Activated CD4-positive, alpha-beta T cell treated with anti-CD3 and anti-CD28 coated beads, Interleukin-2, amount 10 ng/mL, durations not matched to agents 7 days and 5 days (primary cell): ENCODE data around the gene CSTPP1. TPM values are rescaled to one million over a fixed set of nuclear protein-coding genes. Genes with fewer than 3 reads are reported as not detected.
"Not testable (repeated sequence)": the region's sequence is repeated elsewhere in the genome, so short reads cannot be mapped to it uniquely, and the experiment has no call there.

Experiments used
- CTCF ChIA-PET: fragments of 350-600 bp; sonication (Branson Sonifier 250); formaldehyde crosslinking; loops from one replicate; lab custom pipeline; 2021; ENCODE audit warnings: antibody characterized with exemption; lab: Charles Lee
- POLR2A ChIA-PET: fragments of 350-600 bp; sonication (Branson Sonifier 250); formaldehyde crosslinking; loops from one replicate; lab custom pipeline; 2021; ENCODE audit warnings: antibody characterized with exemption; lab: Charles Lee
- DNase-seq: peaks from one replicate; pipeline ENCODE4 v3.0.0-alpha.2; 2020
- H3K27ac Mint-ChIP-seq: one replicate; pipeline ENCODE4 v1.8.0; 2021; ENCODE audit warnings: mild to moderate bottlenecking, moderate library complexity, mixed read lengths
- H3K27me3 Mint-ChIP-seq: one replicate; pipeline ENCODE4 v1.8.0; 2021; ENCODE audit warnings: mixed read lengths
- H3K36me3 Mint-ChIP-seq: one replicate; pipeline ENCODE4 v1.8.0; 2021; ENCODE audit warnings: low read depth, mixed read lengths
- H3K4me1 Mint-ChIP-seq: one replicate; pipeline ENCODE4 v1.8.0; 2021; ENCODE audit warnings: mixed read lengths
- H3K4me3 Mint-ChIP-seq: one replicate; pipeline ENCODE4 v1.8.0; 2021; ENCODE audit warnings: mild to moderate bottlenecking, moderate library complexity, mixed read lengths
- H3K9me3 Mint-ChIP-seq: one replicate; pipeline ENCODE4 v1.8.0; 2021; ENCODE audit warnings: mixed read lengths
- total RNA-seq, 2 experiments: library from RNA; stranded (reverse); gene quantifications; one replicate each; pipeline ENCODE4 v1.2.3, GENCODE V29; 2021

Gene CSTPP1
- total RNA-seq, 2 experiments from 2014 or later: 18.2 to 18.9 TPM

- Mint-ChIP-seq H3K4me1 (no peaks in the 10 kb centered on the region), H3K9me3 (no peaks in the 10 kb centered on the region), H3K36me3 (no peaks in the 10 kb centered on the region), H3K27me3 (no peaks in the 10 kb centered on the region), H3K27ac (no peak overlapping the region), H3K4me3 (no peak overlapping the region)
- DNase-seq: no peak
- ChIA-PET CTCF (interaction anchor here (1.3 kb wide), 1 partner anchor 9 kb away, joined by 3 read pairs; no protein-coding TSS in a partner anchor), POLR2A (no interaction called here)
These were observed 8.0 kb downstream of the CSTPP1 start for GRCh38 chr11:46944356-46945075.

GRCh38 chr11:46947399-46948077 is 11.0 kb downstream of the CSTPP1 start:
- ChIA-PET POLR2A (no interaction called here), CTCF (no interaction called here)
- Mint-ChIP-seq H3K4me3 (no peak overlapping the region), H3K36me3 (no peaks in the 10 kb centered on the region), H3K9me3 (no peaks in the 10 kb centered on the region), H3K4me1 (peaks cover 8% of the 10 kb centered on the region), H3K27me3 (no peaks in the 10 kb centered on the region), H3K27ac (no peak overlapping the region)
- DNase-seq: no peak

- ChIA-PET CTCF (no interaction called here), POLR2A (no interaction called here)
- H3K4me1 Mint-ChIP-seq: peaks cover 16% of the 10 kb centered on the region
These were observed 12.0 kb downstream of the CSTPP1 start for GRCh38 chr11:46948378-46949131.

GRCh38 chr11:46949297-46949696 is 12.7 kb downstream of the CSTPP1 start:
- peaks cover 3% of the 10 kb centered on the region for H3K36me3 Mint-ChIP-seq
- DNase-seq: no peak
- POLR2A ChIA-PET: no interaction called here
- H3K27ac Mint-ChIP-seq: no peak overlapping the region
- no peak overlapping the region for H3K4me3 Mint-ChIP-seq
- CTCF ChIA-PET: no interaction called here
- H3K4me1 Mint-ChIP-seq: peaks cover 16% of the 10 kb centered on the region
- no peaks in the 10 kb centered on the region for H3K9me3 Mint-ChIP-seq
- H3K27me3 Mint-ChIP-seq: no peaks in the 10 kb centered on the region

More at GRCh38 chr11:46948378-46949131, 12.0 kb downstream of the CSTPP1 start:
- H3K4me3 Mint-ChIP-seq: no peak overlapping the region
- H3K27me3 Mint-ChIP-seq: no peaks in the 10 kb centered on the region
- DNase-seq: no peak
- H3K36me3 Mint-ChIP-seq: peaks cover 3% of the 10 kb centered on the region
- no peaks in the 10 kb centered on the region for H3K9me3 Mint-ChIP-seq
- no peak overlapping the region for H3K27ac Mint-ChIP-seq

GRCh38 chr11:46951864-46952263 is 15.3 kb downstream of the CSTPP1 start:
- H3K4me1 Mint-ChIP-seq: peaks cover 16% of the 10 kb centered on the region
- ChIA-PET CTCF (interaction anchor here (0.8 to 1.8 kb wide), 3 partner anchors 12 to 48 kb away, joined by 3 to 5 read pairs (median 4); partner anchors contain the start of gene CSTPP1), POLR2A (interaction anchor here (0.6 kb wide), 1 partner anchor 15 kb away, joined by 5 read pairs; the partner anchor contains the start of gene CSTPP1)
- H3K27me3 Mint-ChIP-seq: no peaks in the 10 kb centered on the region
- H3K4me3 Mint-ChIP-seq: no peak overlapping the region
- no peak overlapping the region for H3K27ac Mint-ChIP-seq
- DNase-seq: no peak
- peaks cover 3% of the 10 kb centered on the region for H3K36me3 Mint-ChIP-seq
- H3K9me3 Mint-ChIP-seq: no peaks in the 10 kb centered on the region

GRCh38 chr11:46952553-46952952 is 16.0 kb downstream of the CSTPP1 start:
- H3K36me3 Mint-ChIP-seq: peaks cover 3% of the 10 kb centered on the region
- ChIA-PET POLR2A (interaction anchor here (0.5 kb wide), 1 partner anchor 201 kb away, joined by 7 read pairs; no protein-coding TSS in a partner anchor), CTCF (interaction anchor here (1.8 kb wide), 1 partner anchor 7 kb away, joined by 3 read pairs; no protein-coding TSS in a partner anchor)
- H3K27ac Mint-ChIP-seq: peak overlapping the region; percentile 26
- peaks cover 16% of the 10 kb centered on the region for H3K4me1 Mint-ChIP-seq
- no peak overlapping the region for H3K4me3 Mint-ChIP-seq
- DNase-seq: no peak
- H3K9me3 Mint-ChIP-seq: no peaks in the 10 kb centered on the region
- no peaks in the 10 kb centered on the region for H3K27me3 Mint-ChIP-seq

- no peak for DNase-seq
- no peak overlapping the region for H3K27ac Mint-ChIP-seq
- H3K9me3 Mint-ChIP-seq: no peaks in the 10 kb centered on the region
- peaks cover 3% of the 10 kb centered on the region for H3K36me3 Mint-ChIP-seq
- CTCF ChIA-PET: interaction anchor here (1.8 kb wide), 1 partner anchor 8 kb away, joined by 3 read pairs; no protein-coding TSS in a partner anchor
- peaks cover 16% of the 10 kb centered on the region for H3K4me1 Mint-ChIP-seq
- no peaks in the 10 kb centered on the region for H3K27me3 Mint-ChIP-seq
- POLR2A ChIA-PET: no interaction called here
- no peak overlapping the region for H3K4me3 Mint-ChIP-seq
These were observed 16.5 kb downstream of the CSTPP1 start for GRCh38 chr11:46953093-46953492.

GRCh38 chr11:46958777-46959176 is 22.2 kb downstream of the CSTPP1 start:
- no peak for DNase-seq
- H3K4me3 Mint-ChIP-seq: no peak overlapping the region
- H3K27me3 Mint-ChIP-seq: no peaks in the 10 kb centered on the region
- H3K9me3 Mint-ChIP-seq: peaks cover 7% of the 10 kb centered on the region
- ChIA-PET POLR2A (no interaction called here), CTCF (no interaction called here)
- no peaks in the 10 kb centered on the region for H3K4me1 Mint-ChIP-seq
- H3K27ac Mint-ChIP-seq: no peak overlapping the region
- H3K36me3 Mint-ChIP-seq: peaks cover 17% of the 10 kb centered on the region

- Mint-ChIP-seq H3K27me3 (no peaks in the 10 kb centered on the region), H3K4me3 (no peak overlapping the region), H3K27ac (no peak overlapping the region), H3K9me3 (peaks cover 7% of the 10 kb centered on the region), H3K4me1 (no peaks in the 10 kb centered on the region), H3K36me3 (peaks cover 17% of the 10 kb centered on the region)
- no peak for DNase-seq
- ChIA-PET CTCF (interaction anchor here (0.5 kb wide), 1 partner anchor 181 kb away, joined by 3 read pairs; no protein-coding TSS in a partner anchor), POLR2A (no interaction called here)
These were observed 24.5 kb downstream of the CSTPP1 start for GRCh38 chr11:46961041-46961440.

GRCh38 chr11:46961886-46962285 is 25.3 kb downstream of the CSTPP1 start:
- H3K9me3 Mint-ChIP-seq, H3K4me3 Mint-ChIP-seq, H3K4me1 Mint-ChIP-seq, POLR2A ChIA-PET, H3K27me3 Mint-ChIP-seq, DNase-seq, CTCF ChIA-PET, H3K27ac Mint-ChIP-seq: not testable (repeated sequence)
- H3K36me3 Mint-ChIP-seq: peaks cover 17% of the 10 kb centered on the region

- Mint-ChIP-seq H3K27ac (no peak overlapping the region), H3K36me3 (peaks cover 17% of the 10 kb centered on the region), H3K4me3 (no peak overlapping the region), H3K27me3 (no peaks in the 10 kb centered on the region), H3K4me1 (no peaks in the 10 kb centered on the region), H3K9me3 (peaks cover 7% of the 10 kb centered on the region)
- CTCF ChIA-PET: interaction anchor here (0.6 to 1.3 kb wide), 5 partner anchors 10 to 969 kb away, joined by 3 to 4 read pairs (median 3); partner anchors contain the start of genes CSTPP1 and MYBPC3
- no peak for DNase-seq
- POLR2A ChIA-PET: no interaction called here
These were observed 27.3 kb downstream of the CSTPP1 start for GRCh38 chr11:46963844-46964243.

GRCh38 chr11:46966773-46967172 is 30.2 kb downstream of the CSTPP1 start:
- no peaks in the 10 kb centered on the region for H3K27me3 Mint-ChIP-seq
- no peak overlapping the region for H3K4me3 Mint-ChIP-seq
- H3K9me3 Mint-ChIP-seq: peaks cover under 1% of the 10 kb centered on the region
- H3K27ac Mint-ChIP-seq: no peak overlapping the region
- no peaks in the 10 kb centered on the region for H3K4me1 Mint-ChIP-seq
- CTCF ChIA-PET: no interaction called here
- POLR2A ChIA-PET: no interaction called here
- peaks cover 3% of the 10 kb centered on the region for H3K36me3 Mint-ChIP-seq
- DNase-seq: no peak
